Measurements from ENCODE around the gene DUSP6. TPM values are rescaled to one million over a fixed set of nuclear protein-coding genes. Genes with fewer than 3 reads are reported as not detected.

Gene DUSP6
- polyA plus RNA-seq, 2 of the 4 experiments (the other 2 are of a cell fraction) = 3.8 to 27.0 TPM

DNA sequence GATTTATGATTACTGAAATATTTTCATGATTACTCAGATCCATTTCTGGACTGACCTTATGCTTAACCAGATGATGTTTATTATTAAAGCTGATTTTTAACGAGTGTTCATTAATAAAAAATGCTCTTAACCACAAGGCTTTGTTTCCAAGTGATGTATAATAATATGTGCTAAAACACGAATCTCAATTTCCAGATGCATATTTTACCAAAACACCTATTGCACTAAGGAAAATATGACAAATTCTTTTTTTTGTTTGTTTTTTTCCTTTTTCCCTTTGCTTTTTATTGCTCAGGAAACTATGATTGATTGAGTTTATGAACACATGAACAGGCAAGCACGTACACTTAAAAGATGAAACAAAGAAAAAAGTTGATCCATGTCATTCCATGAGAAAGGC, 16.9 kb upstream of the DUSP6 start:
- H3K27ac ChIP-seq = no peak overlapping the region
- DNase-seq (ENCODE audit: low read depth in 1 of 2, low spot score in 1 of 2) (no peak), FAIRE-seq (no peak), ATAC-seq (no peak)
- H3K4me3 ChIP-seq = no peak overlapping the region
- 86% methylated on average over 3 of the region's 3 CpGs for WGBS (ENCODE audit: missing lambda C conversion rate)
- TF ChIP-seq RNF2 (IDR thresholded peaks at IDR 0.05; ENCODE audit: borderline replicate concordance, low read depth) (no peak), KDM1A (IDR thresholded peaks at IDR 0.05; ENCODE audit: low read depth) (no peak), CHD4 (IDR thresholded peaks at IDR 0.05; ENCODE audit: borderline replicate concordance) (no peak), RCOR1 (IDR thresholded peaks at IDR 0.05; ENCODE audit: low read depth, low read length) (no peak), ZFP36 (IDR thresholded peaks at IDR 0.05; ENCODE audit: borderline replicate concordance, partially characterized antibody) (no peak), RAD21 (conservative IDR thresholded peaks at IDR 0.05 in 1 of 2, IDR thresholded peaks at IDR 0.05 in 1 of 2) (no peak), SMC3 (IDR thresholded peaks at IDR 0.05) (no peak)
- TF ChIP-seq, protein P1, sequence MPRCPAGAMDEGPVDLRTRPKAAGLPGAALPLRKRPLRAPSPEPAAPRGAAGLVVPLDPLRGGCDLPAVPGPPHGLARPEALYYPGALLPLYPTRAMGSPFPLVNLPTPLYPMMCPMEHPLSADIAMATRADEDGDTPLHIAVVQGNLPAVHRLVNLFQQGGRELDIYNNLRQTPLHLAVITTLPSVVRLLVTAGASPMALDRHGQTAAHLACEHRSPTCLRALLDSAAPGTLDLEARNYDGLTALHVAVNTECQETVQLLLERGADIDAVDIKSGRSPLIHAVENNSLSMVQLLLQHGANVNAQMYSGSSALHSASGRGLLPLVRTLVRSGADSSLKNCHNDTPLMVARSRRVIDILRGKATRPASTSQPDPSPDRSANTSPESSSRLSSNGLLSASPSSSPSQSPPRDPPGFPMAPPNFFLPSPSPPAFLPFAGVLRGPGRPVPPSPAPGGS (IDR thresholded peaks at IDR 0.05) = no peak
- TF ChIP-seq, protein P2, sequence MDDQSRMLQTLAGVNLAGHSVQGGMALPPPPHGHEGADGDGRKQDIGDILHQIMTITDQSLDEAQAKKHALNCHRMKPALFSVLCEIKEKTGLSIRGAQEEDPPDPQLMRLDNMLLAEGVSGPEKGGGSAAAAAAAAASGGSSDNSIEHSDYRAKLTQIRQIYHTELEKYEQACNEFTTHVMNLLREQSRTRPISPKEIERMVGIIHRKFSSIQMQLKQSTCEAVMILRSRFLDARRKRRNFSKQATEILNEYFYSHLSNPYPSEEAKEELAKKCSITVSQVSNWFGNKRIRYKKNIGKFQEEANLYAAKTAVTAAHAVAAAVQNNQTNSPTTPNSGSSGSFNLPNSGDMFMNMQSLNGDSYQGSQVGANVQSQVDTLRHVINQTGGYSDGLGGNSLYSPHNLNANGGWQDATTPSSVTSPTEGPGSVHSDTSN (IDR thresholded peaks at IDR 0.05) = no peak
- TF ChIP-seq, protein P3, sequence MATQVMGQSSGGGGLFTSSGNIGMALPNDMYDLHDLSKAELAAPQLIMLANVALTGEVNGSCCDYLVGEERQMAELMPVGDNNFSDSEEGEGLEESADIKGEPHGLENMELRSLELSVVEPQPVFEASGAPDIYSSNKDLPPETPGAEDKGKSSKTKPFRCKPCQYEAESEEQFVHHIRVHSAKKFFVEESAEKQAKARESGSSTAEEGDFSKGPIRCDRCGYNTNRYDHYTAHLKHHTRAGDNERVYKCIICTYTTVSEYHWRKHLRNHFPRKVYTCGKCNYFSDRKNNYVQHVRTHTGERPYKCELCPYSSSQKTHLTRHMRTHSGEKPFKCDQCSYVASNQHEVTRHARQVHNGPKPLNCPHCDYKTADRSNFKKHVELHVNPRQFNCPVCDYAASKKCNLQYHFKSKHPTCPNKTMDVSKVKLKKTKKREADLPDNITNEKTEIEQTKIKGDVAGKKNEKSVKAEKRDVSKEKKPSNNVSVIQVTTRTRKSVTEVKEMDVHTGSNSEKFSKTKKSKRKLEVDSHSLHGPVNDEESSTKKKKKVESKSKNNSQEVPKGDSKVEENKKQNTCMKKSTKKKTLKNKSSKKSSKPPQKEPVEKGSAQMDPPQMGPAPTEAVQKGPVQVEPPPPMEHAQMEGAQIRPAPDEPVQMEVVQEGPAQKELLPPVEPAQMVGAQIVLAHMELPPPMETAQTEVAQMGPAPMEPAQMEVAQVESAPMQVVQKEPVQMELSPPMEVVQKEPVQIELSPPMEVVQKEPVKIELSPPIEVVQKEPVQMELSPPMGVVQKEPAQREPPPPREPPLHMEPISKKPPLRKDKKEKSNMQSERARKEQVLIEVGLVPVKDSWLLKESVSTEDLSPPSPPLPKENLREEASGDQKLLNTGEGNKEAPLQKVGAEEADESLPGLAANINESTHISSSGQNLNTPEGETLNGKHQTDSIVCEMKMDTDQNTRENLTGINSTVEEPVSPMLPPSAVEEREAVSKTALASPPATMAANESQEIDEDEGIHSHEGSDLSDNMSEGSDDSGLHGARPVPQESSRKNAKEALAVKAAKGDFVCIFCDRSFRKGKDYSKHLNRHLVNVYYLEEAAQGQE (IDR thresholded peaks at IDR 0.05) = no peak
- TF ChIP-seq, protein P4, sequence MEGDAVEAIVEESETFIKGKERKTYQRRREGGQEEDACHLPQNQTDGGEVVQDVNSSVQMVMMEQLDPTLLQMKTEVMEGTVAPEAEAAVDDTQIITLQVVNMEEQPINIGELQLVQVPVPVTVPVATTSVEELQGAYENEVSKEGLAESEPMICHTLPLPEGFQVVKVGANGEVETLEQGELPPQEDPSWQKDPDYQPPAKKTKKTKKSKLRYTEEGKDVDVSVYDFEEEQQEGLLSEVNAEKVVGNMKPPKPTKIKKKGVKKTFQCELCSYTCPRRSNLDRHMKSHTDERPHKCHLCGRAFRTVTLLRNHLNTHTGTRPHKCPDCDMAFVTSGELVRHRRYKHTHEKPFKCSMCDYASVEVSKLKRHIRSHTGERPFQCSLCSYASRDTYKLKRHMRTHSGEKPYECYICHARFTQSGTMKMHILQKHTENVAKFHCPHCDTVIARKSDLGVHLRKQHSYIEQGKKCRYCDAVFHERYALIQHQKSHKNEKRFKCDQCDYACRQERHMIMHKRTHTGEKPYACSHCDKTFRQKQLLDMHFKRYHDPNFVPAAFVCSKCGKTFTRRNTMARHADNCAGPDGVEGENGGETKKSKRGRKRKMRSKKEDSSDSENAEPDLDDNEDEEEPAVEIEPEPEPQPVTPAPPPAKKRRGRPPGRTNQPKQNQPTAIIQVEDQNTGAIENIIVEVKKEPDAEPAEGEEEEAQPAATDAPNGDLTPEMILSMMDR (IDR thresholded peaks at IDR 0.05) = no peak
- POLR2A ChIA-PET = no interaction called here
- CTCF ChIA-PET = interaction anchor here (1.0 kb wide), 1 partner anchor 30 kb away, joined by 3 read pairs; no protein-coding TSS in a partner anchor
- H3K4me1 ChIP-seq = 0 out of 3 replicates have a peak, but pooled peaks cover 4% of the 10 kb centered on the region
- no peaks in the 10 kb centered on the region for H3K9me3 ChIP-seq
- H3K4me2 ChIP-seq = no peak overlapping the region

DNA sequence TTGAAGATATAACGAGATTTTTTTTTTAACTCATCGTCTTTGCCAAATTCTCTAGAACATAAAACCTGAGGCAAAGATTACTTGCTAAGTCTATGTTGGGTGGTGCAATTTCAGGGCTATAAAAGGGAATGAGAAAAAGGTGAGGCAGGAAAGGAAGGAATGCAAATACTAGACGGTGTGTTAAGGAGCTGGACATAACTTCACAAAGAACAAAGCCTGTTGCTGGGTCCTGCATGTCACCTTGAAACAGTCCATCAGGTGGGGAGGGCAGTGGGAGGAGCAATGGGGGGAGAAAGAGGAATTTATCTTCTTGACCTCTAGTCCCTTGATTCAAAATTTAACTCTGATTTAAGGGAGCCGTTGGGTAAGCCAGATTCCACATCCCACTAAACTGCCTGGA, 16.1 kb upstream of the DUSP6 start:
- Histone ChIP-seq H3K9me3 (no peaks in the 10 kb centered on the region), H3K4me3 (no peak overlapping the region), H3K4me2 (no peak overlapping the region), H3K27ac (no peak overlapping the region), H3K4me1 (no peaks in the 10 kb centered on the region)
- no peak for ATAC-seq
- CTCF ChIA-PET = no interaction called here
- POLR2A ChIA-PET = interaction anchor here (1.4 kb wide), 1 partner anchor 15 kb away, joined by 3 read pairs; no protein-coding TSS in a partner anchor
- TF ChIP-seq HOXA7 (CRISPR knock-in tag; IDR thresholded peaks at IDR 0.05) (no peak), RFX5 (IDR thresholded peaks at IDR 0.05) (no peak), POLR2AphosphoS2 (conservative IDR thresholded peaks at IDR 0.05; ENCODE audit: low read length) (no peak), ZFP36 (IDR thresholded peaks at IDR 0.05; ENCODE audit: borderline replicate concordance, partially characterized antibody) (no peak), MAZ (IDR thresholded peaks at IDR 0.05; ENCODE audit: borderline replicate concordance, low read depth, low read length) (no peak), CHD4 (IDR thresholded peaks at IDR 0.05; ENCODE audit: borderline replicate concordance) (no peak), POLR2A (IDR thresholded peaks at IDR 0.05; ENCODE audit: low read length) (no peak), CBX2 (IDR thresholded peaks at IDR 0.05; ENCODE audit: borderline replicate concordance, low read depth) (no peak), ZC3H11A (IDR thresholded peaks at IDR 0.05) (no peak), RAD21 (conservative IDR thresholded peaks at IDR 0.05 in 1 of 2, IDR thresholded peaks at IDR 0.05 in 1 of 2) (no peak), EP300 (IDR thresholded peaks at IDR 0.05) (no peak)
- TF ChIP-seq, protein P5, sequence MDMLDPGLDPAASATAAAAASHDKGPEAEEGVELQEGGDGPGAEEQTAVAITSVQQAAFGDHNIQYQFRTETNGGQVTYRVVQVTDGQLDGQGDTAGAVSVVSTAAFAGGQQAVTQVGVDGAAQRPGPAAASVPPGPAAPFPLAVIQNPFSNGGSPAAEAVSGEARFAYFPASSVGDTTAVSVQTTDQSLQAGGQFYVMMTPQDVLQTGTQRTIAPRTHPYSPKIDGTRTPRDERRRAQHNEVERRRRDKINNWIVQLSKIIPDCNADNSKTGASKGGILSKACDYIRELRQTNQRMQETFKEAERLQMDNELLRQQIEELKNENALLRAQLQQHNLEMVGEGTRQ (IDR thresholded peaks at IDR 0.05) = no peak
- TF ChIP-seq, protein P6, sequence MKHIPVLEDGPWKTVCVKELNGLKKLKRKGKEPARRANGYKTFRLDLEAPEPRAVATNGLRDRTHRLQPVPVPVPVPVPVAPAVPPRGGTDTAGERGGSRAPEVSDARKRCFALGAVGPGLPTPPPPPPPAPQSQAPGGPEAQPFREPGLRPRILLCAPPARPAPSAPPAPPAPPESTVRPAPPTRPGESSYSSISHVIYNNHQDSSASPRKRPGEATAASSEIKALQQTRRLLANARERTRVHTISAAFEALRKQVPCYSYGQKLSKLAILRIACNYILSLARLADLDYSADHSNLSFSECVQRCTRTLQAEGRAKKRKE (CRISPR knock-in tag; IDR thresholded peaks at IDR 0.05; ENCODE audit: low read depth) = no peak
- TF ChIP-seq, protein P1 (IDR thresholded peaks at IDR 0.05) = no peak
- FAIRE-seq = no peak
- DNase-seq (ENCODE audit: low read depth in 1 of 2, low spot score in 1 of 2) = no peak
- WGBS (ENCODE audit: missing lambda C conversion rate) = 87% methylated on average over 4 of the region's 4 CpGs
